Neutrophil (primary cell): ENCODE measurements around the gene EP400.

ENCODE experiments used
- H3K27ac ChIP-seq: fragments of 200-600 bp; sonication (generic); 2 replicates; pipeline ENCODE4 v1.5.1; 2016; ENCODE audit warnings: mild to moderate bottlenecking, moderate library complexity
- H3K27me3 ChIP-seq: fragments of 200-600 bp; sonication (generic); 2 replicates; pipeline ENCODE4 v1.6.0; 2016; ENCODE audit warnings: mild to moderate bottlenecking
- H3K36me3 ChIP-seq: fragments of 200-600 bp; sonication (generic); 2 replicates; pipeline ENCODE4 v1.5.1; 2017
- H3K4me1 ChIP-seq, 2 experiments: fragments of 200-600 bp in 1 of 2; sonication (generic) in 1 of 2; 1 replicate in 1 of 2; 2 replicates in 1 of 2; pipeline versions ENCODE4 v1.5.1 to v1.6.1; 2013 to 2016; ENCODE audit warnings: low read depth in 1 of 2, low read length in 1 of 2, mild to moderate bottlenecking in 1 of 2, moderate library complexity in 1 of 2; ENCODE audit not compliant: control insufficient read depth in 1 of 2, insufficient read depth in 1 of 2
- H3K4me3 ChIP-seq, 2 experiments: fragments of 200-600 bp in 1 of 2; sonication (generic) in 1 of 2; 1 replicate in 1 of 2; 2 replicates in 1 of 2; pipeline ENCODE4 v1.5.1; 2013 to 2016; ENCODE audit warnings: low read depth in 1 of 2, low read length in 1 of 2, mild to moderate bottlenecking in 1 of 2, moderate library complexity in 1 of 2
- H3K9me3 ChIP-seq: fragments of 200-600 bp; sonication (generic); 2 replicates; pipeline ENCODE4 v1.5.1; 2016
- TF ChIP-seq, protein P1 (sequence below): fragments of 200-600 bp; sonication (generic); IDR thresholded peaks from 2 replicates; pipeline ENCODE4 v1.5.1; 2016; ENCODE audit warnings: antibody characterized with exemption

The EP400 gene

DNA sequence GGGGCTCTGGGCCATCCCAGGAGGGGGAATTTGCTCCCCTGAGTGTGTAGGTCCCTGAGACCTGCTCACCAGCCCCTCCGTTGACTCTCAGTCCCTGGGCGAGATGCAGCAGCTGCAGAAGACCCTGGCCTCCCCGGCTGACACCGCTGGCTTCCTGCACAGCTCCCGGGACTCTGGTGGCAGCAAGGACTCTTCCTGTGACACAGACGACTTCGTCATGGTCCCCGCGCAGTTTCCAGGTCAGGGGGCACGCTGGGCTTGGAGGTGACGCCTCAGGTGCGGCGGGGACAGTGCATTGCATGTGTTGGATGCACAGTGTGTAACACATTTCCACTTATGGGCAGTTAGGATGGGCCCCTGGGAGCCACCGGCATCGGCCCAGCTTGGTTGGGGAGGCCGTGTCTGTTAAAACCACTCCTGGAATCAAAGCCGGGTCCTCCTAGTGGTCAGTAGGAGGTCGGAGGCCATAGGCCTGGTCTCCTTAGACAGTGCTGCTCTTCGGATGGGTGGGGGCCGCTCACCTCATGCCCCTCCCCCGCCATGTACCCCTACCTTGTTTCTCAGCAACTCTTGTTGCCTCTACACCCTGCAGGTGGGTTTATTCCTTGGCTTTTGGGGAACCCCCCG is 37.8 kb upstream of the EP400 start:
- Histone ChIP-seq H3K4me1 (no peaks in the 10 kb centered on the region), H3K36me3 (peaks cover 100% of the 10 kb centered on the region), H3K9me3 (no peaks in the 10 kb centered on the region), H3K27me3 (no peaks in the 10 kb centered on the region), H3K27ac (no peak overlapping the region), H3K4me3 (no peak overlapping the region)
- TF ChIP-seq, protein P1, sequence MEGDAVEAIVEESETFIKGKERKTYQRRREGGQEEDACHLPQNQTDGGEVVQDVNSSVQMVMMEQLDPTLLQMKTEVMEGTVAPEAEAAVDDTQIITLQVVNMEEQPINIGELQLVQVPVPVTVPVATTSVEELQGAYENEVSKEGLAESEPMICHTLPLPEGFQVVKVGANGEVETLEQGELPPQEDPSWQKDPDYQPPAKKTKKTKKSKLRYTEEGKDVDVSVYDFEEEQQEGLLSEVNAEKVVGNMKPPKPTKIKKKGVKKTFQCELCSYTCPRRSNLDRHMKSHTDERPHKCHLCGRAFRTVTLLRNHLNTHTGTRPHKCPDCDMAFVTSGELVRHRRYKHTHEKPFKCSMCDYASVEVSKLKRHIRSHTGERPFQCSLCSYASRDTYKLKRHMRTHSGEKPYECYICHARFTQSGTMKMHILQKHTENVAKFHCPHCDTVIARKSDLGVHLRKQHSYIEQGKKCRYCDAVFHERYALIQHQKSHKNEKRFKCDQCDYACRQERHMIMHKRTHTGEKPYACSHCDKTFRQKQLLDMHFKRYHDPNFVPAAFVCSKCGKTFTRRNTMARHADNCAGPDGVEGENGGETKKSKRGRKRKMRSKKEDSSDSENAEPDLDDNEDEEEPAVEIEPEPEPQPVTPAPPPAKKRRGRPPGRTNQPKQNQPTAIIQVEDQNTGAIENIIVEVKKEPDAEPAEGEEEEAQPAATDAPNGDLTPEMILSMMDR: no peak

GRCh38 chr12:131912518-131913274 is 37.0 kb upstream of the EP400 start:
- no peaks in the 10 kb centered on the region for H3K27me3 ChIP-seq
- H3K4me1 ChIP-seq: no peaks in the 10 kb centered on the region
- H3K9me3 ChIP-seq: no peaks in the 10 kb centered on the region
- H3K4me3 ChIP-seq: no peak overlapping the region
- TF ChIP-seq, protein P1: no peak
- peaks cover 100% of the 10 kb centered on the region for H3K36me3 ChIP-seq
- no peak overlapping the region for H3K27ac ChIP-seq

GRCh38 chr12:131913666-131914065 is 36.1 kb upstream of the EP400 start:
- Histone ChIP-seq H3K4me3 (no peak overlapping the region), H3K4me1 (no peaks in the 10 kb centered on the region), H3K27ac (no peak overlapping the region), H3K9me3 (no peaks in the 10 kb centered on the region), H3K36me3 (peaks cover 100% of the 10 kb centered on the region), H3K27me3 (no peaks in the 10 kb centered on the region)
- TF ChIP-seq, protein P1: no peak

- H3K27me3 ChIP-seq: no peaks in the 10 kb centered on the region
- no peaks in the 10 kb centered on the region for H3K9me3 ChIP-seq
- no peak overlapping the region for H3K4me3 ChIP-seq
- peaks cover 100% of the 10 kb centered on the region for H3K36me3 ChIP-seq
- H3K4me1 ChIP-seq: no peaks in the 10 kb centered on the region
- no peak overlapping the region for H3K27ac ChIP-seq
- TF ChIP-seq, protein P1: no peak
Measured at GRCh38 chr12:131914179-131914702, 35.5 kb upstream of the EP400 start.

DNA sequence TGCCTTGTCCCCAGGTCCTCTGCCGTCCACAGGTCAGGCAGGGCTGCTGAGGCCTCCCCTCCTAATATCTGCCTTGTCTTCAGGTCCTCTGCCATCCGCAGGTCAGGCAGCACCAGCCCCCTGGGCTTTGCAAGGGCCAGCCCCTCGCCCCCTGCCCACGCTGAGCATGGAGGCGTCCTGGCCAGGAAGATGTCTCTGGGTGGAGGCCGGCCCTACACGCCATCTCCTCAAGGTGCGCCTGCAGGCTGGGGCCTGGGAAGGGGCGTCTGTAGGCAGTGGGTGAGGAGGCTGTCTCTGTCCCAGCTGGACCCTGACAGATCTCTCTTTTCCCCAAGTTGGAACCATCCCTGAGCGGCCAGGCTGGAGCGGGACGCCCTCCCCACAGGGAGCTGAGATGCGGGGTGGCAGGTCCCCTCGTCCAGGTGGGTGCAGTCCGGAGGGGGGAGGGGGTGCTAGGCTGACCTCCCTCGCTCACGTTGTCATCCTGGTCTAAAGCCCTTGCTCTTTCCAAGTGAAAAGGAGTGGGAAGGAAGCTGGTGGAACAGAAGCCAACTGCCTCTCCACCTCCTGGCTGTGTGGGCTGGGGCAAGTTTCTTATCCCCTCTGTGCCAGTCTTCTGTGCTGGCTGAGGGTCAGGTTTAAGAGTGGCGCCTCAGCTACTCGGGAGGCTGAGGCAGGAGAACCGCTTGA is 34.6 kb upstream of the EP400 start:
- Histone ChIP-seq H3K36me3 (peaks cover 100% of the 10 kb centered on the region), H3K4me3 (no peak overlapping the region)
- TF ChIP-seq, protein P1: no peak

More for the DNA sequence above, 34.6 kb upstream of the EP400 start:
- H3K4me1 ChIP-seq: no peaks in the 10 kb centered on the region
- no peak overlapping the region for H3K27ac ChIP-seq
- H3K27me3 ChIP-seq: no peaks in the 10 kb centered on the region
- no peaks in the 10 kb centered on the region for H3K9me3 ChIP-seq
